HG02870 (cell line): Measurements from ENCODE around the gene MAGEF1.

ENCODE experiments used
- ATAC-seq: cut with Tn5 transposase; IDR thresholded peaks from one replicate; pipeline ENCODE4 v1.9.1; 2021; ENCODE audit warnings: mild to moderate bottlenecking, moderate library complexity; ENCODE audit not compliant: unreplicated experiment

MAGEF1 gene, protein sequence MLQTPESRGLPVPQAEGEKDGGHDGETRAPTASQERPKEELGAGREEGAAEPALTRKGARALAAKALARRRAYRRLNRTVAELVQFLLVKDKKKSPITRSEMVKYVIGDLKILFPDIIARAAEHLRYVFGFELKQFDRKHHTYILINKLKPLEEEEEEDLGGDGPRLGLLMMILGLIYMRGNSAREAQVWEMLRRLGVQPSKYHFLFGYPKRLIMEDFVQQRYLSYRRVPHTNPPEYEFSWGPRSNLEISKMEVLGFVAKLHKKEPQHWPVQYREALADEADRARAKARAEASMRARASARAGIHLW

DNA sequence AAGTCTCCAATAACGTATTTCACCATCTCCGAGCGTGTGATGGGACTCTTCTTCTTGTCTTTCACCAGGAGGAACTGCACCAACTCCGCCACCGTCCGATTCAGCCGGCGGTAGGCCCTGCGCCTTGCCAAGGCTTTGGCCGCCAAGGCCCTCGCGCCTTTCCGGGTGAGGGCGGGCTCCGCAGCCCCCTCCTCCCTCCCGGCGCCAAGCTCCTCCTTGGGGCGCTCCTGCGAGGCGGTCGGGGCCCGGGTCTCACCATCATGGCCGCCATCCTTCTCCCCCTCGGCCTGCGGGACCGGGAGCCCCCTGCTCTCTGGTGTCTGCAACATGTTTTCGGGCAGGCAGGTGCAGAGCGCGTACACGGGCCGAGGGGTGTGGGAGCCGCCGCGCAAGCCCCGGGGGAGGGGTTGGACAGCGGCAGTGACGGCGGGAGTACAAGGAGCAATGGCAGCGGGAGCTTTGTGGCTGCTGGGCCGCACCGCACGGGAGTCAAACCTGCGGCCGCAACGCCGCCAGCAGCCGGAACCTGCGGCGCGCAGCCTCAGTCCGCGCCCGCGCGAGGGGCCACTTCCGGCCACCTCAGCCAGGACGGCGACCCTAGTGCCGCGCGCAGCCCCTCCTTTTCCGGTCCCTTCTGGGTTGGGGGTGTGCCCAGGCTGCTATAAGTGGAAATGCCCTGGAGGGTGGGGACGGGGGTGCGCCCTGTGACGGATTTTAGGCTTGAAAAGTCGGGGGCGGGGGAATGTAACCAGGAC, at the start of gene MAGEF1:
Gene MAGEF1 (minus strand): TSS at position 572 of the 755 bp plus-strand sequence. CDS start 243 bp downstream, at position 329.
- ATAC-seq = peak; percentile 83

DNA sequence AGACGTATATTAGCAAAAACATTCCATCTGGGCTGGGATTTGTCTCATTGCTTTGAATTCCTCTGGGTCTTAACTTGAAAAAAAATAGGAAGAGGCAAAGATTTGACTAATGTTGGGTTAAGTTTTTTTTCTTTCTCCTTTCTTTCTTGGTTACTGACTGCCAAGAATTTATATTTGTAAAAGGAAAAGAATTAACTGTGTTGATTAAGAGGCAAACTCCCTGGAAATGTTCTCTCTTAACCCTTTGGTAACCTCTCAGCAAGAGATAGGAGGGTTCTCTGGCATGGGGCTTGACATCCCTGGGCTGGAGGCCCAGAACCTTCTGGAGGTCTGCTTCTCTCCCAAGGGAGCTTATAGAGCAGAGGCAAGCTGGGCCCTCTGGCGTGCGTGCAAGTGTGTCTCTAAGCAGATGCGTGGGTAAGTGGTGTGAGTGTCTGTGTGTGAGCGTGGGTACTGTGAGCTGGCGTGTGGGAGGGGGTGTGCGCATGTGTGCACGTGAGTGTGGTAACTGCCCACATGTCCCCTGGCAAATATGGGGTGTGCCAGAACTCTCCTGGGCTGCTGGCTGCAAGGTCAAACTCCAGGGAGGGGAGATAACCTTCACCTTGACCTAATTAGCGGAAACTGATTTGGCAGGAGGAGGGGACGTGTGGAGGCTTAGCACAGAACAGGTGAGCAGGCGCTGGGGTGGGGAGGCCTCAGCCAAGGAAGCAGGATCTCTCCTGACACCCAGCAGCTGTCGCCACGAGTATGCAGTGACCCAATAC, 49.4 kb upstream of the MAGEF1 start:
- no peak for ATAC-seq

DNA sequence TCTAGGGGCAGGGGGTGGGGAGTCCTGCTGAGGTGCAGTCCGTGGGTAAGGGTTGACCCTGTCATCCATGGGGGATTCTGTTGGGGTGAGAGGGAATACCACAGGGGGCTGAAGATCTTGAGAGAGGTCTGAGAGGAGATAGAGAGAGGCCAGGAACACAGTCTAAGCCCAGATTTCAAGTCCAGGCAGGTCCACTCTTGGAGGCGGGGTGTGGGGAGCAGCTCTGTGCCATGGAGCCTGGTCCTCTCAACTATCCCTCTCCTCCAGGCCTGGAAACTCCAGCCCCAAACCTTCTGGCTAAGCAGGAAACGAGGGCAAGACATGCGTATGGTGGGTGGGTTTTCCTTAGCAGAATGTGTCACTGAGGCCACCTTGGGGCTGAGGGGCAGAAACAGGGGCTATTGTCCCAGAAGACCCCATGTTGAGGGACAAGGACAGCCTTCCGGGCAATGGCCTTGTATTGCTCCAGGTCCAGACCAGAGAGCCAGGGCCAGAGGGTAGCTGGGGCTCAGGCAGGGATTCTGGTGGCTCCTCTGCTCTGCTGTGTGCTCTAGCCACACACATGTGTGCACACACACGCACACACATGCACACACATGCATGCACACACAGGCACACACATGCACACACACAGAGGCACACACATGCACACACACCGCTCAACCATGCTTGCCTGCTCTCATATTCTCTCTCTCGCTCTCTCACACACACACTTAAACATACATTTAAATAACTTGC, 48.6 kb upstream of the MAGEF1 start:
- ATAC-seq = no peak

DNA sequence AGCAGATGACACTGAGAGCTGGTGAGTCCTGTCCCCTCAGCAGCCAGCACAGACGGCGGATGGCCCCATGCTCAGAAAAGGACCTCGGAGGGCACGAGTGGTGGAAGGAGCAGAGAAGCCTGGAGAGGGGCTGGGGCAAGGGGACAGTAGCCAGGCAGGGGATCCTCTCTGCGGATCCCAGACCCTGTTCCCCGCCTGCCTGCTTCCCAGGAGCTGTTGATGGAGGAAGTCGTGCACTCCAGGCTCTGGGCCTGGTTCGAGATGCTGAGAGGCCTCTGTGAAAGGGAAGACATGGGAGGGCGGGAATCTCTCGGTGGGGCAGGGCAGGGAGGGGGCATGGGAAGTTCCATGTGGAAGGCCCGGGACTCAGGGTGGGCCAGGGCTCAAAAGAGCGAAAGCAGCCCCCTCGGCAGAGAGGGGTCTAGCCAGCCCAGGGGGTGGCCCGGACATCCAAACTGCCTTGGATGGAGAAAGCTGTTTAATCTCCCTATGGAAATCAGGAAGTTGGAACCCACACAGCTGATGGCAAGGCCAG, 47.9 kb upstream of the MAGEF1 start:
- no peak for ATAC-seq

DNA sequence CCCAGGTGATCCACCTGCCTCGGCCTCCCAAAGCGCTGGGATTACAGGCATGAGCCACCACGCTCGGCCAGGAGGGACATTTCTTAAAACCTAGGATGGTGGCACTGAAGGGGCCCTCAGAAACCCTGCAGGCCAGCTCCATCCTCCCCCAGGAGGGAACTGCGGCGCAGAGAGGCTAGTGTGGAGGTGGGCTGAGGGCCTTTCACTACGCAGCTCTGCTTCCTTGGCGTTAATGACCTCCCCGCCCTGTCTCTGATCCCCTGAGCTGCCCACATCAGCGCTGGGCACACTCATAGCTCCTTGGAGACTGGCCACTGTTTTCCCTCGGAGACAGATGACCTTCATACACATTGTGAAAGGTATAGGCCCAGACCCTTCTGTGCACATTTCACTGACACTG, 46.2 kb upstream of the MAGEF1 start:
- no peak for ATAC-seq

DNA sequence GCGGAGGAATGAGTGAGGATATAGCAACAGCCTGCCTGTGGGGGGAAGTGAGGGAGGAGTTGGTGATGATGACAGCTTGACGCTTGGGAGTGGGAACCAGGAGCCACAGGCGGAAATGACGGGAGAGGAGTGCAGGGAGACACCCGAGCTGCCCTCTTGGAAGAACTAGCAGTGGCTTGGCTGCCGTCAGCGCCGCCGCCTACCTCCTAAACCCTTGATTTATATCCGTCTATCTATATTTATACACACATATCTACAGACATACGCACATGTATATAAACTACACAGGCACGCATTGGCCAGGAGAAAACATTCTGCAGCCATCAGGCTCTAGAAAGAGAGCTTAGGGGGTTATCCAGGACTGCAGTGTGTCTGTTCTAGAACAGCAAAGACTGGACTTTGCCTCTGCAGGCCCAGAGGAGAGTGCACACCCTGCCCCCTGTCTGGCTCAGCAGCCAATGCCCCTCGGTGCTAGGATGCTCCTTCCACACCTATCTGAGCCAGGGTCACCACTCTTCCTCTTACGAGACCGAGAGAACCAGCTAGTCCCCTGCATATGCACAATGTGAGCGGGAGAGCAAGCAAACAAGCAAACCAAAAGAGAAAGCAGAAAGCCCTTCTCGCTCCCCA, 45.3 kb upstream of the MAGEF1 start:
- ATAC-seq = no peak

DNA sequence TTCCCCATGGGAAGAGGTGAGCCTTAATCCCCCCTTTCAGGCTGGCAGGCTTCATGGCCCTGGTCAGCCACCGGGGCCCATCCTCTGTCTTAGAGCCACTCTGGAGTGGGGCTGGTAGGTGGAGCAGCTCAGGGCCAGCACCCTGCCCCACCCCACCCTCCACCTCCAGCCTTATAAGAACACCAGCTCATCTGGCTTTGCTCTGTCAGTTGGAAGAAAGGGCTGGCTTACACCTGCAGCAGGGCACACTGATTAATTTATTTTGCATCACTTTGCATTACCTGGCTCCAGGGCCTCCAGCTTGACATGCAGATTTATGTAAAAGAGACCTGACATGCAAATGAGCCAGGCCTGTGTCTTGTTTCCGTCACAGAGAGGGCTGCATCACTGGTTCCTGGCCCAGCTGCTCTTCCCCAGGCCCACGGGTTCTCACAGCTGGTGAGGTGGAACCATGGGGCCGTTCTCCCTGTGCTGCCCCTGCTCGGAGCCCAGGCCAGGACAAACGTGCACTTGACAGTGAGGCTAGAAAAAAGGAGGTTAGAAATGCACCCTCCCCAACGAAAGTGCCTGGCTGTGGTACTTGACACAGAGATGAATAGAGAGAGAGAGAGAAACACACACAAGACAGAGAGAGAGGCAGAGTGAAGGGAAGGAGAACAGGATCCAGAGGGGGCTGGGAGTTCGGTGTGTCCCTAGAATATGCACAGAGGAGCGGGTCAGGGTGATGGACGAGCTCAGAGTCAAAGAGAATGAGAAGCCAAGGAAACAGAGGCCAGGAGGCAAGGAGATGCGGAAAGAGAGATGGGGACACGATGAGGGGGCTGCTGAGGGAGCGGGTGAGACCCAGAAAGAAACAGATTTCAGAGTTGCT, 44.5 kb upstream of the MAGEF1 start:
- ATAC-seq = no peak

DNA sequence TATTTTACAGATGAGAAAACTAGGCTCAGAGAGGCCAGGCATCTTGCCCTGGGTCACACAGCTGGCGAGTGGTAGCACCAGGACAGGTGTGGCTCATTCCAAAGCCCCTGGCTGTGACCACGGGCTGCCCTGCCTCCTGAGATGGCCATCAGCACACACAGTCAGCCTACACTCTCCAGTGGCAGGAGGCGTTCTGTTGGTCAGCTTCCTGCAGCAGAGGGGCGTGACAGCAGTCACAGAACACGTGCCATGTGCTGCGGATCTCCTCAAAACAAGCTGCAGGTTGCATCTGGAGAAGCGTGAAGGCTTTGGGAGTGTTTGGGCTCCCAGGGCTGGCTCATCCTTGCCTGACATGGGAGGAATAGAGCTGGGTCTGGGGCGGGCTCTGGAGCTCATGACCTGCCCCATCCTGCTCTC, 43.5 kb upstream of the MAGEF1 start:
- no peak for ATAC-seq

DNA sequence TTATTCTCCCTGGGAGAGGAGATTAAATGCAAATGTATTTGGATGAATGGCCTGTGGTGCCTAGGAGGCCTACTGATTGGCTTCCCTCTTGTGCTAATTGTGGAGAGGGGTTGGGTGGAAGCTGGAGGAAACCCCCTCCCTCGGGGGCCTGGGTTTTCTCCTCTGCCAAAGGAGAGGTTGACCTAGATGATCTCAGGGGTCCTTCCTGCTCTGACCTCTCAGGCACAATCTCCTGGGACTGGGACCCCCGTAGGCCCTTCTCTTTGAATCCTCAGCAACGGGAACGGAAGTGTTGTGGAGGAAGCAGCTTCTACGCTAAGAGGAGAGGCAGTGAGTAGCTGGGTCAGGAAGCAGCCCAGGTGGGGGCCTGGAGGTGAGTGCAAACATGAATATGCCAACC, 40.5 kb upstream of the MAGEF1 start:
- no peak for ATAC-seq

DNA sequence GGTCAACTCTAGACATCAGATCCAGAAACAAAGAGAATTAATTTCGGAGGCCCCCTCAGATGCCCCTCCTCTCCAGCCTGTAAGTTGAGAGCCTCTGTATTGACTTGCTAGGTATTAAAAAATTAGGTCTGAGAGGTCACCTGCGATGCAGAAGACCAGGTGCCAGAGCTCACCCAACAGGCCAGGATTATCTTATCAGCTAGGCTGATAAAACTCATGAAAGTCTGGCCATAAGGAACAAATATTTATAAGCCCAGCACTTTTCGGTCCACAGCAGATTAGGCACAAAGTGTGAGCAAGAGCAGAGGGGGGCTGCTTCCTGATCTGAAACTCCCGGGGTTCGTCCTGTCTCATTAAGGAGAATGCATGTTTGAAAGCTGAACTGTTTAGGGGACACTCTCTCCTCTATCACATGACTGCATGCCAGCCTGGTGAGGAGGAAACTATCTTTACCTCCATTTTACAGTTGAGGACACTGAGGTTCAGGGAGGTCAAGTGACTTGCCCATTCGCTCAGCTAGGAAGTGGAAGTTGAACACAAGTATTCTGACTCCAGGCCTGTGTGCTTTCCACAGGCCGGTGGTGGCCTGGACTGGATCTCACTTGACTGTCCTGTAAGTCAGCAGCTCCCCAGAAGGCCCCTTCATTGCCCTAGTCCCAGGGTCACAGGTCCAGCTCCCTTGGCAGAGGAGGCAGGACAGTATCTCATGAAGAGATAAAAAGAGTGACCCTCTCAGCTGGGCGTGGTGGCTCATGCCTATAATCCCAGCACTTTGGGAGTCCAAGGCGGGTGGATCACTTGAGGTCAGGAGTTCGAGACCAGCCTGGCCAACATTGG, 39.6 kb upstream of the MAGEF1 start:
- ATAC-seq = no peak

DNA sequence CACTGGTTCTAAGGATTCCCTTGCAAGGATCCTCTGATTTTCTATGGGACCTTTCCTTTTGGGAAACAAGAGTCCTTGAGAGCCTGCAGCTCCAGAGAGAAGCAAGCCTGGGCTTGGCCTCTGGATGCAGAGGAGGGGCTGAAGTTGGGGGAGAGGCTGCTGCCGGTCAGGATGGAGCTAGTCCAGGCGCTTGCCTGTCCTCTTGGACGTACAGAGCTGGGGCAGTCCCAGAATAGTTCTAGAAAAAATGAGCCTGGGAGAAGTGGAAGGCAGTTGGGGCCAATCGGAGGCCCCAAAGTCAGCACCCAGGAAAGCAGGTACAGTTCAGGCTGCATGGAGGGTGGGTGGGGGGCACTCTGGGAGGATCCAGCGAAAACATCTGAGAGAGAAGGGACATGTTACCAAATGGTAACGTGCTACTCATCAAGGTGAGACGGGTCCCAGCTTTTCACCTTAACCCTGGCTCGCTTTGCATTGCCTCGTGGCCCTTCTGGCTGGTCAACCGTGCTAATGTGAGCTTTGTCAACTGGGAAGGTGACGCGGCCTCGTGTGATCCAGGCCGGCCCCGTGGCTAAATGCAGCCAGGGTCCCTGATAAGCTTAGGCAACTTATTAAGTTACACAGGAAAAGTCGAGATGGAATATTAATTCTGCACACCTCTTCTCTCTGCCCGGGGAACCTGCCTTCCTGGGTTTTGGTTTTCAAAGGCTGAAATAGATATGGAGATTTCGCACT, 38.7 kb upstream of the MAGEF1 start:
- no peak for ATAC-seq

DNA sequence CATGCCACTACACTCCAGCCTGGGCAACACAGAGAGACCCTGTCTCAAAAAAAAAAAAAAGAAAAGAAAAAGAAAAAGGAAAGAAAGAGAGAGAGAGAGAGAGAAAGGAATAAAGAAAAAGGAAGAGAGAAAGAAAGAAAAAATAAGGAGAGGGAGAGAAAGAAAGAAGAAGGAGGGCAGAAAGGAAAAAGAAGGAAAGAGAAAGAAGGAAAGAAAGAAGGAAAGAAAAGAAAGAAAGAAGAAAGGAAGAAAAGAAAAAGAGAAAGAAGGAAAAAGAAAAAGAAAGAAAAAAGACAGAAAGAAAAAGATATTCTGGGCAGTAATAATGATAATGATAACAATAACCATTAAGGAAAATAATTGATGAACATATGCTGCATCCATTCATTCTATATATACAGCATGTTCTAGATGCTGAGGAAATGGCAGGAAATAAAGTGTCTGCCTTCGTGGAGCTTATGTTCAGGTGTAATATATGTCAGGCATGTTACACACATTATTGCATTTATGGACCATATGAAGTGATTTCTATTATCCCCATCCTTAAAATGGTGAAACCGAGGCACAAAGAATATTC, 37.4 kb upstream of the MAGEF1 start:
- no peak for ATAC-seq

DNA sequence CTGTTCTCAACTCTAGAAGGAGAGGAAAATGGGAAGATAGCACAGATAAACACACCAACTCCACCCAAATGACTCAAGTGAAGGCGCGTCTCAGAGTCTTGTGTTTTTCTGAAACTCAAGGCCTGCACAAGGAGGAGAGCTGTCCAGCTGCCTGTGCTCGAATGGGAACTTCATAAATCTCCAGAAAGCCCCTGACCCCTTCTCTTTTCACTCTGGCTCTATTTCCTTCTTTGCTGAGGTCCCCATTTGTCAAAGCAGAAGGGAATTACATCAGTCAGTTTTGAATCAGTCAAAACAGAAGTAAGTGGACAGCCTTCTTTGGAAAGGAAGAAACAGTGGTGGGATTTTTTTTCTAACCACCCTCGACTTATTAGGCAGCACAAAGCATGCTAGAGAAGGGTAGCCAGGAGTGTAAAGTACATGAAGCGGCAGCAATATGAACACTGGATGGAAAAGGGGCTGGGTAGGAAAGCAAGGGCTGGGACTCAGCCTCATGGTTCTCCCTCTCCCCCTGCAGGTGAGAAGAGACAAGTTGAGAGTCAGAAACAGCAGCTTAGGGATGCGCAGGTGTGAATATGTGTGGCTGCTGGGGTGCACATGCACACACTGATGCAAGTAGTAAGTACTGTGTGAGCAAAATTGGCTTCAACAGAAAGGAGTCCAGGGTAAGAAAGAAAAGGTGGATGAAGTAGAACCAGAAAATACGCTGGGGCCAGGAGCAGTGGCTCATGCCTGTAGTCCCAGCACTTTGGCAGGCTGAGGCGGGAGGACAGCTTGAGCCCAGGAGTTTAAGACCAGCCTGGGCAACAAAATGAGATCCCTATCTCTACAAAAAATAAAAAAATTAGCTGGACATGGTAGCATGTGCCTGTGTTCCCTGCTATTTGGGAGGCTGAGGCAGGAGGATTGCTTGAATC, 36.6 kb upstream of the MAGEF1 start:
- peak; percentile 71 for ATAC-seq

DNA sequence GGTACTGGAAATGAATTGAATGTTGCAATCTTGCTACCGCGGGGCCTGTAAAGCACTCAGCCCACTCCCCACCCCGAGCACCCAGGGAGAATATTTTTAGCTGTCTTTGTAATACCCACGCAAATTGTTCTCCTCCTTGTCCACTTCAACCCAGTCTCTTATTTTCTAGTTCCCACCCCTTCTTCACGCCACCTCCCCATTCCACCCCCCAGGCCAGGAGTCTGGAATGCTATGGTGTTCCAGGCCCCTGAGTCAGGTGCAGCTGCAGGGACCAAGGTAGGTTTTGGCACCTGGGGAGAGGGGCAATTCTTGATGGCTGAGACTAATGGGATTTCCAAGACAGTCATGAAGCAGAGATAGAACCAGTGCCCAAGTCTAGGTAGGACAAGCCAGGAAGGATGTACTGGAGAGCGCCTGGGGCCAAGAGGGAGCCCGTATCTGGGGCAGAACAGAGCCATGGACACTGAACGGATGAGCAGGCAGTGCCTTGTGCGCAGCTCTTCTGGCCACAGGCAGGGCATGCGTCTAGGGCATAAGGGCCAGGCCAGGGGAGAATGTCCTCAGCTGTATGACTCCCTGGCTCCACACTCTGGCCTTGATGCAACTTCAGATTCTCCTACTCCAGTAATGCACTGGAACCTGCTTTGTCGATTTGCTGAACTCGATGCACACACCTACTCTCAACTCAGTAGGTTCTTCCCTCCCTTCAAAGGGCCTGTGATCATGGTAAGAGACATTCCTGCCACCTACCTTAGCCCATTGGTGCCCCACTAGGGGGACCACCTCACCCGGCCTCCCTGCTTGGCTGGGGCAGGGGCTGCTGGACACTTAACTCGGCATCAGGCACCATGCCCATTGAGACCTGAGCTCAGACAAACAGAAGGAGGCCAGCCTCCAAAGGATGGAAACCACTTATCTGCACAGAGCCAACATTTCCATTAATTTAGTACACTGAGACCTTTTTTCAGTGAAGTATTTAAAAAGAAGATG, 34.6 kb upstream of the MAGEF1 start:
- ATAC-seq = no peak

DNA sequence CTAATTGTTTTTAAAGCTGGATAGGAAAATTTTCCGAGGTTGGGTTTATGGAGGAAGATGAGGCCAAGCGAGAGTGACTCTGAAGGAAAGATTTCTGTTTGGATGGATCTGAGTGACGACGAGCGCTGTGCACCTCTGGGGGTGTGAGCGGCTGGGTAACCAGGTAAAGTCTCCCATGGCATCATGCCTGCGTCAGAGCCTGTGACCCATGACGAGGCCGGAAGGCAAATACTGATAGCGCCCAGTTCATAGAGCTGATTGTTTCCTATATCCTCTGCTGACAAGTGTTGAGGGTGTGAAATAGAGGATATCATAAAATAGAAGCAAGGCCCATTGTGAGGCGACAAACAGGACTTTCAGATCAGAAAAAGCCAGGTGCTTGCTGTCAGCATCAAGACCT, 33.7 kb upstream of the MAGEF1 start:
- no peak for ATAC-seq
